IPS-20b (cell line): ENCODE data around the gene IL36RN.

ENCODE experiments used
- H3K27ac ChIP-seq: one replicate; pipeline ENCODE4 v1.5.1; 2013; ENCODE audit warnings: low read length
- H3K27me3 ChIP-seq: 2 replicates; pipeline ENCODE4 v1.6.1; 2013; ENCODE audit warnings: mild to moderate bottlenecking, low read length, inconsistent platforms; ENCODE audit not compliant: insufficient read depth
- H3K36me3 ChIP-seq: 2 replicates; pipeline ENCODE4 v1.6.1; 2013; ENCODE audit warnings: low read depth, mild to moderate bottlenecking, inconsistent platforms, low read length, moderate library complexity; ENCODE audit not compliant: insufficient read depth
- H3K4me1 ChIP-seq: 2 replicates; pipeline ENCODE4 v1.6.1; 2013; ENCODE audit warnings: mild to moderate bottlenecking, control low read depth, inconsistent platforms, low read length, moderate library complexity; ENCODE audit not compliant: insufficient read depth
- H3K4me3 ChIP-seq: 2 replicates; pipeline ENCODE4 v1.5.1; 2013; ENCODE audit warnings: mild to moderate bottlenecking, low read length, inconsistent platforms
- H3K9ac ChIP-seq: 2 replicates; pipeline ENCODE4 v1.6.1; 2013; ENCODE audit warnings: low read depth, mild to moderate bottlenecking, inconsistent platforms, low read length, moderate library complexity
- H3K9me3 ChIP-seq: 2 replicates; pipeline ENCODE4 v1.6.1; 2013; ENCODE audit warnings: mild to moderate bottlenecking, low read depth, low read length, inconsistent platforms; ENCODE audit not compliant: insufficient read depth

Gene IL36RN

DNA sequence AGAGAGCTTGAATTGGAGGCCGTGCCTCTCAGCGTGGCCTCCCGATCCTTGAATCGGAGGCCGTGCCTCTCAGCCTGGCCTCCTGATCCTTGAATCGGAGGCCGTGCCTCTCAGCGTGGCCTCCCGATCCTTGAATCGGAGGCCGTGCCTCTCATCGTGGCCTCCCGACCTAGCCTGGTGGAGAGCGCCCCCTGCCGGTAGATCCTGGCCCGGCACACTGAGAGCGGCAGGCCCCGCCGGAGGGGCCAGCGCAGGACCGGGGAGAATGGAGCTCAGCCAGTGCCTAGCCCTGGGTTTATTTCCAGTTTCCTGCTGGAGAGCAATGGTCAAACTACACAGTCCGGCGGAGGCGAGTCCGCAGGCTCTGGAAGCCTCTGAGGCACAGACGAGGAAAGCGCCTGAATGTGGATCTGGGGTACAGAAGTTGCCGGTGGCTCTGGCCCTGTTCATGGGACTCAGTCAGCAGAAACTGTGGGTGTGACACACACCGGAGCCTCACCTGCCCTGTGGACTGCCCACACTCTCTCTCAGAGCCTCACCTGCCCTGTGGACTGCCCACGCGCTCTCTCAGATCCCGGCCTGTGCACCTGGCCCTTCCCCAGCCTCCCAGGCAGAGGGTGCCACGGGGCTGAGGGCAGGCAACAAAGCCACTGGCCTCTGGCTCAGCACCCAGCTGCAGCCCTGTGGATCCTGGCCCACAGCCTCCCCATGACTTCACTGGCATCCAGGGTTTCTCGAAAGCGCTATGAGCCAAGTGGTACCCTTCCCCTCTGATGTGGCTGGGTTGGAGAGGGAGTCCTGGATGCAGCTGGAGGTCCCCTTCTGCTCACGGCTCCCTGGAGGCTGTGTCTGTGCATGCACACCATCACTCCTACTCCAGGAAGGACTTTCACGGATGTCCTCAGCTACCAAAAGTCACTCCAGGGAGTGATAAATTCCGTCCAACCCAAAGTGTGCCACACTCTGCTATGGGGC, 7.8 kb upstream of the IL36RN start:
- Histone ChIP-seq H3K4me1 (no peaks in the 10 kb centered on the region), H3K27me3 (no peaks in the 10 kb centered on the region), H3K27ac (no peak overlapping the region), H3K9me3 (peaks cover 41% of the 10 kb centered on the region), H3K36me3 (no peaks in the 10 kb centered on the region), H3K4me3 (no peak overlapping the region), H3K9ac (no peak overlapping the region)

- Histone ChIP-seq H3K27ac (no peak within 1 kb of the TSS), H3K27me3 (no peaks in the 10 kb centered on the region)
Observed at GRCh38 chr2:113052396-113052917, 6.5 kb upstream of the IL36RN start, which contains the start of gene IL36B. Gene IL36B, minus strand, starts transcription at chr2:113052867.

GRCh38 chr2:113053666-113054065, 5.3 kb upstream of the IL36RN start:
- Histone ChIP-seq H3K36me3 (no peaks in the 10 kb centered on the region), H3K9me3 (peaks cover 42% of the 10 kb centered on the region)

More at GRCh38 chr2:113052396-113052917, 6.5 kb upstream of the IL36RN start, which contains the start of gene IL36B:
- peaks cover 42% of the 10 kb centered on the region for H3K9me3 ChIP-seq
- no peak within 1 kb of the TSS for H3K9ac ChIP-seq
- no peaks in the 10 kb centered on the region for H3K36me3 ChIP-seq
- H3K4me1 ChIP-seq: no peaks in the 10 kb centered on the region
- no peak within 1 kb of the TSS for H3K4me3 ChIP-seq

GRCh38 chr2:113054066-113054465, 4.9 kb upstream of the IL36RN start:
- Histone ChIP-seq H3K9ac (no peak overlapping the region), H3K27ac (no peak overlapping the region), H3K36me3 (no peaks in the 10 kb centered on the region), H3K27me3 (no peaks in the 10 kb centered on the region; the same call in 1 of the 2 replicates), H3K4me1 (no peaks in the 10 kb centered on the region), H3K9me3 (peaks cover 42% of the 10 kb centered on the region), H3K4me3 (no peak overlapping the region)

More at GRCh38 chr2:113053666-113054065, 5.3 kb upstream of the IL36RN start:
- no peak overlapping the region for H3K4me3 ChIP-seq
- no peaks in the 10 kb centered on the region; the same call in 1 of the 2 replicates for H3K27me3 ChIP-seq
- H3K27ac ChIP-seq: no peak overlapping the region
- H3K4me1 ChIP-seq: no peaks in the 10 kb centered on the region
- H3K9ac ChIP-seq: no peak overlapping the region

DNA sequence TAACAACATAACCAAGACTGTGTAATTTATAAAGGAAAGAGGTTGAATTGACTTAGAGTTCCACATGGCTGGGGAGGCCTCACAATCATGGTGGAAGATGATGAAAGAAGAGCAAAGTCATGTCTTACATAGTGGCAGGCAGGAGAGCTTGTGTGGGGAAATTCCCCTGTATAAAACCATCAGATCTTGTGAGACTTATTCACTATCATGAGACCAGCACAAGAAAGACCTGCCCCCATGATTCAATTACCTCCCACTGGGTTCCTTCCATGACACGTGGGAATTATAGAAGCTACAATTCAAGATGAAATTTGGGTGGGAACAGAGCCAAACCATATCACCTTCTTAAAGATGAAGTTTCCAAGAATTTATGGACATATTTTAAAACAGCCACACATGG, 2.5 kb upstream of the IL36RN start:
- H3K9ac ChIP-seq: no peak overlapping the region
- H3K27ac ChIP-seq: no peak overlapping the region
- peaks cover 36% of the 10 kb centered on the region for H3K9me3 ChIP-seq
- H3K4me1 ChIP-seq: no peaks in the 10 kb centered on the region
- no peak overlapping the region for H3K4me3 ChIP-seq
- H3K36me3 ChIP-seq: no peaks in the 10 kb centered on the region
- H3K27me3 ChIP-seq: no peaks in the 10 kb centered on the region; the same call in 1 of the 2 replicates

- Histone ChIP-seq H3K27me3 (no peaks in the 10 kb centered on the region; the same call in 1 of the 2 replicates), H3K4me3 (no peak overlapping the region), H3K9ac (no peak overlapping the region), H3K4me1 (no peaks in the 10 kb centered on the region), H3K36me3 (no peaks in the 10 kb centered on the region), H3K27ac (no peak overlapping the region), H3K9me3 (peaks cover 36% of the 10 kb centered on the region)
Observed at GRCh38 chr2:113057117-113057516, 1.9 kb upstream of the IL36RN start.

DNA sequence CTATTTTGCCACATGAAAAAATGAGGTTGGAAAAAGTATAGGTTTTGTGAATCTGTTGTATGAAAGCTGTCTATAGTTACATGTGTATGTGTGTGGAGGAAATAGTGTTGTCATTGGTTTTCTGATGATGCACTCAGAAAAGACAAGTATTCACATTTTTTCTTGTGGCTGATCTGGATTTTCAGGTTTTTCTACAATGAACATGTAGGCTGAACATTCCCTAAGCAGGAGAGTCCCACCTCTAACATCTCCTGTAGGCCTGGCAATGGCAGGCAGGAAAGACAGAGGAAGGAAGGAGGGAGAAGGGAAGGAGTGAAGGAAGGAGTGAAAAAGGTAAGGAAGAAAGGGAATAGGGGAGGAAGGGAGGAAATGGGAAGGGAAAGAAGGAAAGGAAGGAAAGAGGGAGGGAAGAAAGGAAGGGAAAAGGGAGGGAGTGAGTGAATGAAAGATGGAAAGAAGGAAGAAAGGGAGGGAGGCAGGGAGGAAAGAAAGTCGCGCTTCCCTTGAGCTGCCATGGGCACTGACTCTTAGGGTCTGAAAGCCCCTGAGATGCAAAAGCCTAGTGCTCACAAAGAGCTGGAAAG, 495 bp upstream of the IL36RN start:
- Histone ChIP-seq H3K4me3 (no peak overlapping the region), H3K4me1 (no peaks in the 10 kb centered on the region), H3K27ac (no peak overlapping the region), H3K9ac (no peak overlapping the region), H3K9me3 (peaks cover 28% of the 10 kb centered on the region), H3K27me3 (peaks cover under 1% of the 10 kb centered on the region; the same call in 1 of the 2 replicates), H3K36me3 (no peaks in the 10 kb centered on the region)

DNA sequence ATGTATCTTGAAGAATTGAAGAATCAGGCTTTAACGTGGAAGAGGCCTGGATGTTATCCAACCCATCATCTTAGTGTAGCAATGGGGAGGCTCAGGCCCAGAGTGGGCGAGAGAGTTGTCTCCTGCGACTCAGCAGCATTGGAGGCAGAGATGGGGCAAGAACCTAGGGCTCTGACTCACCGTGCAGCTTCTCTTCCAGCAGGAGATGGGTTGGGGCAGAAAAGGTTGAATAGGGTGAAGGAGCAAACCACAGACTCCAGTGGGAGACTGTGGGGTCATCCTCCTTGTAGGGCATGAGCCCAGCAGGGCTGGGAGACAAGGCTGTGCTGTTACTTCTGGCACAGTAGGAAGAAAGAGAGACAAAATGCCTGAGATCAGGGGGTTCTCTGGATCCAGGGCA, 1.4 kb downstream of the IL36RN start:
- Histone ChIP-seq H3K36me3 (no peaks in the 10 kb centered on the region), H3K27ac (no peak overlapping the region), H3K27me3 (peaks cover 5% of the 10 kb centered on the region; the same call in 1 of the 2 replicates), H3K9me3 (peaks cover 18% of the 10 kb centered on the region), H3K9ac (no peak overlapping the region), H3K4me1 (no peaks in the 10 kb centered on the region), H3K4me3 (no peak overlapping the region)

GRCh38 chr2:113060796-113061195, 1.8 kb downstream of the IL36RN start:
- Histone ChIP-seq H3K4me1 (no peaks in the 10 kb centered on the region), H3K4me3 (no peak overlapping the region), H3K27ac (no peak overlapping the region), H3K36me3 (no peaks in the 10 kb centered on the region), H3K27me3 (peaks cover 5% of the 10 kb centered on the region; the same call in 1 of the 2 replicates), H3K9me3 (peaks cover 17% of the 10 kb centered on the region), H3K9ac (no peak overlapping the region)

GRCh38 chr2:113061241-113061640, 2.2 kb downstream of the IL36RN start:
- peaks cover 13% of the 10 kb centered on the region for H3K9me3 ChIP-seq
- no peak overlapping the region for H3K27ac ChIP-seq
- no peaks in the 10 kb centered on the region for H3K4me1 ChIP-seq
- H3K9ac ChIP-seq: no peak overlapping the region
- no peak overlapping the region for H3K4me3 ChIP-seq
- no peaks in the 10 kb centered on the region for H3K36me3 ChIP-seq
- peaks cover 5% of the 10 kb centered on the region; the same call in 1 of the 2 replicates for H3K27me3 ChIP-seq

DNA sequence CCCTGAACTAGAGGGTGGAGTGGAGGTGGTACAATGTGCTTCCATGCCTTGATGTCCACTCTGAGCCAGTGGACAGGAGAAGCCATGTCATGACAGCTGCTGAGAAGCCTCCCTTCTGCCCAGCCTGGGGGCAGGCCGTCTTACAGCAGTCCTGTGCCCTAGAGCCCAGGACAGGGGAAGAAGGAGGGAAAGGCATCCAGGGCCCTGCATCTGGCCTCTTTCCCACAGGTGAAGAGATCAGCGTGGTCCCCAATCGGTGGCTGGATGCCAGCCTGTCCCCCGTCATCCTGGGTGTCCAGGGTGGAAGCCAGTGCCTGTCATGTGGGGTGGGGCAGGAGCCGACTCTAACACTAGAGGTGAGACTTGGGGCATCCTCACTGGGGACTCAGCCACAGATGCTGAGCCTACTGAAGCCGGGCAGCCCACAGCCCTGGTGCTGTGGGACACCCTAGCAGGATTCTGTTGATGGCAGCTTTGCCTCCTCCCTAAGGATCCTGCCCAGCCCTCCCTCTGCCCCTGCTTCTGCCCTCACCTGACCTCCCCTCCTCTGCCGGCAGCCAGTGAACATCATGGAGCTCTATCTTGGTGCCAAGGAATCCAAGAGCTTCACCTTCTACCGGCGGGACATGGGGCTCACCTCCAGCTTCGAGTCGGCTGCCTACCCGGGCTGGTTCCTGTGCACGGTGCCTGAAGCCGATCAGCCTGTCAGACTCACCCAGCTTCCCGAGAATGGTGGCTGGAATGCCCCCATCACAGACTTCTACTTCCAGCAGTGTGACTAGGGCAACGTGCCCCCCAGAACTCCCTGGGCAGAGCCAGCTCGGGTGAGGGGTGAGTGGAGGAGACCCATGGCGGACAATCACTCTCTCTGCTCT, 3.1 kb downstream of the IL36RN start:
- Histone ChIP-seq H3K4me3 (no peak overlapping the region), H3K36me3 (no peaks in the 10 kb centered on the region), H3K9ac (no peak overlapping the region), H3K4me1 (no peaks in the 10 kb centered on the region), H3K27me3 (peaks cover 5% of the 10 kb centered on the region; the same call in 1 of the 2 replicates), H3K27ac (no peak overlapping the region), H3K9me3 (peaks cover 8% of the 10 kb centered on the region; the same call in 1 of the 2 replicates)
